GM10266 (cell line): Measurements from ENCODE around the gene GOLGA8S.
"Not testable (repeated sequence)": the region's sequence is repeated elsewhere in the genome, so short reads cannot be mapped to it uniquely, and the experiment has no call there.

Experiments used
- DNase-seq: peaks from one replicate; pipeline ENCODE4 v3.0.0; 2012; ENCODE audit errors: extremely low spot score
- CTCF ChIP-seq: IDR thresholded peaks from 2 replicates; pipeline ENCODE4 v1.5.1; 2012; ENCODE audit warnings: mild to moderate bottlenecking, low read depth; ENCODE audit not compliant: control insufficient read depth, insufficient read depth; ENCODE audit errors: missing control alignments

The GOLGA8S gene

GRCh38 chr15:23401627-23402026 is 47.1 kb downstream of the GOLGA8S start:
- TF ChIP-seq CTCF: no peak
- no peak for DNase-seq

- DNase-seq: no peak
- no peak for TF ChIP-seq CTCF
These were observed 47.6 kb downstream of the GOLGA8S start for GRCh38 chr15:23402140-23402539.

- no peak for TF ChIP-seq CTCF
- DNase-seq: no peak
These were observed 48.0 kb downstream of the GOLGA8S start for GRCh38 chr15:23402544-23402943.

DNA sequence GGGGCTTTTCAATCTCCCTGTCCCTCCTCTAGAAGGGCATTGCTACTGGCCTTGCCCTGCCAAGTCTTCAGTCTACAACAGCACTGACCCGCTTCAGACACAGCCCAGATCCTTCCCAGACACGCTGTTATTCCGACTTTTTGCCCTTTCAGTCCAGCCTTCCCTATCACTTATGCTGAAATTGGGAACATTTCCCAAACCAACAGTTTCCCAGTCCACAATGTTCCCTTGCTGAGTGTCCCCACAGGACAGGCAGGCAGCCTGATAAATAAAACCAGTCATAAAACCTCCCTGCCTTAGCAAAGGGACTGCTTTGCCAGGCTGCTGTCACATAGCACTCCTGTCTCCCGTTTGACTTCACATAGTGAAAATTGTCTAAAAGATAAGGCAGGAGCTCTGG is 49.0 kb downstream of the GOLGA8S start:
- DNase-seq: no peak
- no peak for TF ChIP-seq CTCF

GRCh38 chr15:23411841-23412240 is 57.3 kb downstream of the GOLGA8S start:
- no peak for TF ChIP-seq CTCF
- no peak for DNase-seq

- not testable (repeated sequence) for DNase-seq
These were observed 58.5 kb downstream of the GOLGA8S start for GRCh38 chr15:23412881-23413600.
